K562 (cell line): ENCODE data around the gene KLHDC7B. TPM values are rescaled to one million over a fixed set of nuclear protein-coding genes. Genes with fewer than 3 reads are reported as not detected.

ENCODE experiments used
- ATAC-seq: fragments of 200-7000 bp; cut with Tn5 transposase; 3 replicates; pipeline ENCODE4 v1.9.1; 2020; ENCODE audit warnings: moderate library complexity
- BruUV-seq: library from RNA; stranded (reverse); fragments of 400-500 nt; replicated peaks from 2 replicates; lab custom pipeline; 2021; lab: Mats Ljungman, UMichigan
- CTCF ChIA-PET: fragments of 300-600 bp; formaldehyde crosslinking; extraction: SDS; loops from one replicate; lab custom pipeline; 2021; ENCODE audit warnings: low intra/inter-chr PET ratio; lab: Yijun Ruan, JAX
- POLR2A ChIA-PET: fragments of 300-600, 350-650 bp; sonication (Branson Sonifier 250); formaldehyde crosslinking; extraction: SDS; loops from one replicate; lab custom pipeline; 2021; ENCODE audit warnings: antibody characterized with exemption, inconsistent platforms; lab: Yijun Ruan, JAX
- DNase-seq, 4 experiments: peaks; one replicate each; pipeline versions ENCODE4 v3.0.0 to v3.0.0-alpha.2; 2011 to 2018; ENCODE audit warnings: low spot score in 3 of 4, mixed read lengths in 3 of 4; ENCODE audit errors: extremely low read depth in 1 of 4
- FAIRE-seq: peaks from 2 replicates; lab custom pipeline; 2011; peaks lifted over from hg19 to GRCh38; lab: Jason Lieb, UNC
- H2AFZ ChIP-seq: 2 replicates; pipeline ENCODE4 v1.6.0; 2011; ENCODE audit warnings: low read depth, low read length, control low read depth, inconsistent platforms
- H3K27ac ChIP-seq: fragments of 200-600 bp; 3 replicates; pipeline ENCODE4 v1.8.0; 2011; ENCODE audit warnings: low read depth, mild to moderate bottlenecking, control low read depth, inconsistent platforms, low read length, moderate library complexity, mixed read lengths; ENCODE audit errors: extremely low read depth
- H3K27me3 ChIP-seq, 2 experiments: fragments of 300-600 bp in 1 of 2; 2 replicates in 1 of 2; 3 replicates in 1 of 2; pipeline versions ENCODE4 v1.6.0 to v1.8.0; 2011; ENCODE audit warnings: inconsistent platforms in 2 of 2, low read length in 2 of 2, mild to moderate bottlenecking in 1 of 2, mixed read lengths in 1 of 2, moderate library complexity in 1 of 2; ENCODE audit not compliant: control insufficient read depth in 2 of 2, insufficient read depth in 2 of 2
- H3K36me3 ChIP-seq: fragments of 300-600 bp; 3 replicates; pipeline ENCODE4 v1.8.0; 2011; ENCODE audit warnings: mild to moderate bottlenecking, low read length, inconsistent platforms; ENCODE audit not compliant: control insufficient read depth, insufficient read depth
- H3K4me1 ChIP-seq, 2 experiments: fragments of 200-600 bp in 1 of 2; replicated peaks in 1 of 2; 2 replicates in 1 of 2; 3 replicates in 1 of 2; pipeline versions ENCODE4 v1.5.1 to v1.8.0; 2011; ENCODE audit warnings: inconsistent platforms in 2 of 2, low read length in 2 of 2, mild to moderate bottlenecking in 1 of 2, mixed read lengths in 1 of 2, moderate library complexity in 1 of 2; ENCODE audit not compliant: control insufficient read depth in 2 of 2, insufficient read depth in 2 of 2
- H3K4me2 ChIP-seq: 2 replicates; pipeline ENCODE4 v1.6.1; 2011; ENCODE audit warnings: low read length, control low read depth, inconsistent platforms, mixed read lengths; ENCODE audit not compliant: insufficient read depth
- H3K4me3 ChIP-seq: fragments of 200-600 bp; sonication (generic), shearing (Covaris generic); 2 replicates; pipeline ENCODE4 v1.5.1; 2016; ENCODE audit warnings: control low read depth, inconsistent platforms
- H3K79me2 ChIP-seq: fragments of 200-600 bp; 3 replicates; pipeline ENCODE4 v1.8.0; 2011; ENCODE audit warnings: low read length, inconsistent platforms; ENCODE audit not compliant: control insufficient read depth, insufficient read depth
- H3K9ac ChIP-seq, 2 experiments: 2 replicates each; pipeline versions ENCODE4 v1.6.0 to v1.6.1; 2011; ENCODE audit warnings: low read depth in 2 of 2, low read length in 2 of 2, control low read depth in 1 of 2, inconsistent platforms in 1 of 2, mild to moderate bottlenecking in 1 of 2, mixed read lengths in 1 of 2; ENCODE audit not compliant: insufficient read depth in 1 of 2
- H3K9me1 ChIP-seq: one replicate; pipeline ENCODE4 v1.6.0; 2011; ENCODE audit warnings: inconsistent platforms, mild to moderate bottlenecking, low read length, moderate library complexity; ENCODE audit not compliant: control insufficient read depth, insufficient read depth
- H3K9me3 ChIP-seq: replicated peaks from 2 replicates; pipeline ENCODE4 v1.5.1; 2011; ENCODE audit warnings: low read depth, low read length, inconsistent platforms; ENCODE audit not compliant: control insufficient read depth, insufficient read depth
- H4K20me1 ChIP-seq: replicated peaks from 2 replicates; pipeline ENCODE4 v1.6.1; 2011; ENCODE audit warnings: low read length, inconsistent platforms, mixed read lengths; ENCODE audit not compliant: control insufficient read depth, insufficient read depth
- CAMTA2 ChIP-seq: fragments of 250-450 bp; sonication (Bioruptor Pico); conservative IDR thresholded peaks from 2 replicates; pipeline ENCODE4 v1.5.1; 2022
- CBFB ChIP-seq: sonication (generic); formaldehyde crosslinking; IDR thresholded peaks from 2 replicates; pipeline ENCODE4 v1.4.0; 2020; ENCODE audit warnings: mild to moderate bottlenecking, missing genetic modification reagents
- KLF1 ChIP-seq: fragments of 450-650 bp; IDR thresholded peaks from 2 replicates; pipeline ENCODE4 v1.6.1; 2016; ENCODE audit warnings: missing genetic modification characterization, missing compliant biosample characterization
- KLF6 ChIP-seq: fragments of 250-450 bp; sonication (Bioruptor Pico); IDR thresholded peaks from 2 replicates; pipeline ENCODE4 v1.4.0; 2020; ENCODE audit warnings: mild to moderate bottlenecking, moderate library complexity, borderline replicate concordance
- MCM7 ChIP-seq, 2 experiments: fragments of 450-650 bp; IDR thresholded peaks; 2 replicates each; pipeline ENCODE4 v1.6.1; 2016 to 2018
- RBM22 ChIP-seq: fragments of 200-400 bp; formaldehyde crosslinking; IDR thresholded peaks from 2 replicates; pipeline ENCODE4 v1.6.1; 2018; ENCODE audit warnings: low read length, low read depth; ENCODE audit not compliant: poor library complexity, severe bottlenecking
- SMARCB1 ChIP-seq: IDR thresholded peaks from 2 replicates; pipeline ENCODE4 v1.6.1; 2011; ENCODE audit warnings: improper control_type of control experiment, low read depth; ENCODE audit not compliant: insufficient read length
- SRSF1 ChIP-seq: fragments of 200-400 bp; formaldehyde crosslinking; IDR thresholded peaks from 2 replicates; pipeline ENCODE4 v1.6.1; 2017; ENCODE audit warnings: mild to moderate bottlenecking, low read depth, low read length, moderate library complexity
- ZBTB26 ChIP-seq: fragments of 450-650 bp; formaldehyde crosslinking; IDR thresholded peaks from 2 replicates; pipeline ENCODE4 v1.4.0; 2022; ENCODE audit warnings: missing genetic modification characterization
- ZC3H4 ChIP-seq: sonication (generic); formaldehyde crosslinking; IDR thresholded peaks from 2 replicates; pipeline ENCODE4 v1.9.0; 2021; ENCODE audit warnings: missing genetic modification reagents, borderline replicate concordance
- ZNF655 ChIP-seq: fragments of 250-450 bp; sonication (Bioruptor Pico); IDR thresholded peaks from 2 replicates; pipeline ENCODE4 v1.5.0; 2021
- WGBS: fragments of 100-300 bp; shearing (Covaris generic); methylation state at CpG from one replicate; pipeline ENCODE4 v1.1.6; 2016; ENCODE audit warnings: low coverage, mixed read lengths; ENCODE audit not compliant: insufficient coverage; ENCODE audit errors: missing lambda C conversion rate; 5-methylcytosine and 5-hydroxymethylcytosine counted together
- in situ Hi-C: fragments of 300-500 bp; cut with MboI; formaldehyde crosslinking; loops from 4 replicates; pipeline ENCODE4 v1.15.0; 2018; ENCODE audit warnings: inconsistent platforms, mixed read lengths
- intact Hi-C: fragments of 100-400 bp; cut with micrococcal nuclease; formaldehyde crosslinking; loops from 2 replicates; pipeline ENCODE4 v1.14.2; 2022
- polyA plus RNA-seq, 8 experiments: library from polyadenylated mRNA; depleted of rRNA in 4 of 8; stranded (reverse) in 5 of 8; unstranded in 3 of 8; fragments of >200 nt; fragmentation: Nextera tagmentation in 2 of 8; fragmentation: Illumina TruSeq in 1 of 8; extraction: Ambion mirVana in 2 of 8; extraction: Trizol in 1 of 8; gene quantifications; 2 replicates each; pipeline versions ENCODE4 v1.2.1 to v1.2.3, GENCODE V29; 2011 to 2014; ENCODE audit warnings: inconsistent platforms in 1 of 8, missing spikeins in 1 of 8
- total RNA-seq, 7 experiments: library from RNA; depleted of rRNA in 6 of 7; stranded (reverse); fragments of >200 nt in 6 of 7; fragmentation: Illumina TruSeq in 2 of 7; extraction: Trizol in 2 of 7; gene quantifications; 2 replicates each; pipeline versions ENCODE4 v1.2.1 to v1.2.3, GENCODE V29; 2011 to 2021; ENCODE audit warnings: low replicate concordance in 1 of 7
- TF ChIP-seq, protein P1 (sequence below): fragments of 450-650 bp; conservative IDR thresholded peaks from 2 replicates; pipeline ENCODE4 v1.6.1; 2016; ENCODE audit warnings: missing genetic modification characterization, low read depth, mild to moderate bottlenecking, missing compliant biosample characterization, moderate library complexity
- TF ChIP-seq, protein P2 (sequence below), 3 experiments: IDR thresholded peaks in 2 of 3; conservative IDR thresholded peaks in 1 of 3; 2 replicates each; pipeline ENCODE4 v1.5.1; 2011 to 2012; ENCODE audit warnings: low read length in 3 of 3, mild to moderate bottlenecking in 3 of 3, control low read depth in 2 of 3, improper control_type of control experiment in 1 of 3, inconsistent platforms in 1 of 3, low read depth in 1 of 3, mixed read lengths in 1 of 3, moderate library complexity in 1 of 3; ENCODE audit not compliant: insufficient read depth in 2 of 3
- TF ChIP-seq, protein P3 (sequence below): fragments of 450-650 bp; IDR thresholded peaks from 2 replicates; pipeline ENCODE4 v1.6.1; 2016; ENCODE audit warnings: low read depth, mild to moderate bottlenecking, moderate library complexity

The KLHDC7B gene
- total and polyA plus RNA-seq, 9 of the 15 experiments (the other 6 are each of a cell fraction or from before 2014, with no cell fraction given) = 0.04 to 0.22 (median 0.05) TPM; not detected in 4

- no peak for TF ChIP-seq ZBTB26 (CRISPR knock-in tag)
- TF ChIP-seq CBFB (CRISPR knock-in tag) = no peak
- TF ChIP-seq, protein P1, sequence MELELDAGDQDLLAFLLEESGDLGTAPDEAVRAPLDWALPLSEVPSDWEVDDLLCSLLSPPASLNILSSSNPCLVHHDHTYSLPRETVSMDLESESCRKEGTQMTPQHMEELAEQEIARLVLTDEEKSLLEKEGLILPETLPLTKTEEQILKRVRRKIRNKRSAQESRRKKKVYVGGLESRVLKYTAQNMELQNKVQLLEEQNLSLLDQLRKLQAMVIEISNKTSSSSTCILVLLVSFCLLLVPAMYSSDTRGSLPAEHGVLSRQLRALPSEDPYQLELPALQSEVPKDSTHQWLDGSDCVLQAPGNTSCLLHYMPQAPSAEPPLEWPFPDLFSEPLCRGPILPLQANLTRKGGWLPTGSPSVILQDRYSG (tag) = no peak
- no peak for TF ChIP-seq CAMTA2 (CRISPR knock-in tag)
- TF ChIP-seq KLF1 = no peak
- TF ChIP-seq RBM22 = no peak
Observed at GRCh38 chr22:50575426-50575941, 29.8 kb downstream of the KLHDC7B start (continued).

DNA sequence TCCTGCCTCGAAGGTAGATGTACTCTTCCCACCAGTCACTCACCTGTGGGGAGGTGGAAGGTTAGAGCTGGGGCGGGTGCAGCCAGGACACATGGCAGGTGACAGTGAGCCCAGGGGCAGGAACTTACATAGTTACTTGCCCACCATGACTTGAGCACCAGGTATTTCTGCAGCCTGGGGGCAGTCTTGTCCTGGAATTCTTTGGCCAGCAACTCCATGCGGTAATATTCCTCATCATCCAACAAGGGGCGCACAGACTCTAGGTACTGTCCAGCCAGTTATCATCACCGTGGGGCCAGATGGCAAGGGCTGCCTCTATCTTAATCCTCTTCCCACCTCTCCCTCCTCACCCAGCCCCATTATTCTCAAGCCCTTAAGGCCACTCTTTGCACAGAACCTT lies 30.4 kb downstream of the KLHDC7B start:
- in situ Hi-C loops (loop anchor here (5.0 kb wide), 1 partner anchor 36 kb away; no protein-coding TSS in a partner anchor), intact Hi-C loops (loop anchor here (1.0 kb wide), 2 partner anchors 44 to 115 kb away; no protein-coding TSS in a partner anchor)
- Histone ChIP-seq H3K4me3 (no peak overlapping the region), H2AFZ (no peak overlapping the region), H3K9me3 (no peaks in the 10 kb centered on the region), H3K9ac (no peak overlapping the region), H3K36me3 (no peaks in the 10 kb centered on the region; the same call in 2 of the 3 replicates), H4K20me1 (no peaks in the 10 kb centered on the region), H3K4me1 (peaks cover 0 to 10% of the 10 kb centered on the region in 2 experiments; a peak in 2 of 5 replicates), H3K79me2 (no peaks in the 10 kb centered on the region), H3K27ac (no peak overlapping the region), H3K4me2 (no peak overlapping the region), H3K27me3 (no peaks in the 10 kb centered on the region), H3K9me1 (no peaks in the 10 kb centered on the region)
- FAIRE-seq (peak; percentile 73), ATAC-seq (peak; percentile 93), DNase-seq (peak; percentile 34 to 79 (median 52))
- ChIA-PET CTCF (interaction anchor here (0.7 to 3.2 kb wide), 8 partner anchors 44 to 124 kb away, joined by 3 to 51 read pairs (median 4); partner anchors contain the start of gene SCO2), POLR2A (interaction anchor here (1.1 kb wide), 1 partner anchor 45 kb away, joined by 4 read pairs; no protein-coding TSS in a partner anchor)
- BruUV-seq = no TSS peak
- WGBS = 9% methylated on average over 4 of the region's 5 CpGs
- TF ChIP-seq, protein P2, sequence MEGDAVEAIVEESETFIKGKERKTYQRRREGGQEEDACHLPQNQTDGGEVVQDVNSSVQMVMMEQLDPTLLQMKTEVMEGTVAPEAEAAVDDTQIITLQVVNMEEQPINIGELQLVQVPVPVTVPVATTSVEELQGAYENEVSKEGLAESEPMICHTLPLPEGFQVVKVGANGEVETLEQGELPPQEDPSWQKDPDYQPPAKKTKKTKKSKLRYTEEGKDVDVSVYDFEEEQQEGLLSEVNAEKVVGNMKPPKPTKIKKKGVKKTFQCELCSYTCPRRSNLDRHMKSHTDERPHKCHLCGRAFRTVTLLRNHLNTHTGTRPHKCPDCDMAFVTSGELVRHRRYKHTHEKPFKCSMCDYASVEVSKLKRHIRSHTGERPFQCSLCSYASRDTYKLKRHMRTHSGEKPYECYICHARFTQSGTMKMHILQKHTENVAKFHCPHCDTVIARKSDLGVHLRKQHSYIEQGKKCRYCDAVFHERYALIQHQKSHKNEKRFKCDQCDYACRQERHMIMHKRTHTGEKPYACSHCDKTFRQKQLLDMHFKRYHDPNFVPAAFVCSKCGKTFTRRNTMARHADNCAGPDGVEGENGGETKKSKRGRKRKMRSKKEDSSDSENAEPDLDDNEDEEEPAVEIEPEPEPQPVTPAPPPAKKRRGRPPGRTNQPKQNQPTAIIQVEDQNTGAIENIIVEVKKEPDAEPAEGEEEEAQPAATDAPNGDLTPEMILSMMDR (IDR thresholded peaks at IDR 0.05 in 2 of 3, conservative IDR thresholded peaks at IDR 0.05 in 1 of 3; ENCODE audit: insufficient read depth in 2 of 3, low read depth in 1 of 3, low read length in 3 of 3) = peak; percentile 86 to 99 (median 99)
- no peak for TF ChIP-seq KLF6 (CRISPR knock-in tag)
- TF ChIP-seq SRSF1 = no peak
- TF ChIP-seq SMARCB1 = no peak
- no peak for TF ChIP-seq ZC3H4
- no peak for TF ChIP-seq ZNF655
- TF ChIP-seq MCM7 (IDR thresholded peaks at IDR 0.05) = no peak
- TF ChIP-seq, protein P3, sequence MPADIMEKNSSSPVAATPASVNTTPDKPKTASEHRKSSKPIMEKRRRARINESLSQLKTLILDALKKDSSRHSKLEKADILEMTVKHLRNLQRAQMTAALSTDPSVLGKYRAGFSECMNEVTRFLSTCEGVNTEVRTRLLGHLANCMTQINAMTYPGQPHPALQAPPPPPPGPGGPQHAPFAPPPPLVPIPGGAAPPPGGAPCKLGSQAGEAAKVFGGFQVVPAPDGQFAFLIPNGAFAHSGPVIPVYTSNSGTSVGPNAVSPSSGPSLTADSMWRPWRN = no peak
